ENCODE measurements around the gene PUS3. TPM values are rescaled to one million over a fixed set of nuclear protein-coding genes. Genes with fewer than 3 reads are reported as not detected.

The PUS3 gene
- total RNA-seq, 1 donor from 2014 or later = 9.7 TPM

- TF ChIP-seq CTCF (IDR thresholded peaks at IDR 0.05; ENCODE audit: unreplicated experiment) = no peak
- H3K4me1 Mint-ChIP-seq = peaks cover 9% of the 10 kb centered on the region
- no peak overlapping the region for H3K27ac Mint-ChIP-seq
- H3K9me3 Mint-ChIP-seq = no peaks in the 10 kb centered on the region
- H3K27me3 Mint-ChIP-seq (ENCODE audit: low read depth) = no peaks in the 10 kb centered on the region
- no peak for DNase-seq (ENCODE audit: low spot score in 2 of 2, unreplicated experiment in 2 of 2)
- H3K36me3 Mint-ChIP-seq = peaks cover 13% of the 10 kb centered on the region
- H3K4me3 Mint-ChIP-seq = no peak overlapping the region
Measured at GRCh38 chr11:125890447-125891100, 12.4 kb downstream of the PUS3 start.

GRCh38 chr11:125887373-125888324, 15.4 kb downstream of the PUS3 start, which contains the start of gene HYLS1:
Gene HYLS1 (plus strand): TSS chr11:125887668. CDS start chr11:125899369, 11,701 bp downstream.
- peak within 1 kb of the TSS; percentile 67 for H3K27ac Mint-ChIP-seq

GRCh38 chr11:125886997-125887372, 16.0 kb downstream of the PUS3 start:
- peaks cover 9% of the 10 kb centered on the region for H3K4me1 Mint-ChIP-seq

More at GRCh38 chr11:125887373-125888324, 15.4 kb downstream of the PUS3 start, which contains the start of gene HYLS1:
- peaks cover 9% of the 10 kb centered on the region for H3K4me1 Mint-ChIP-seq
- H3K9me3 Mint-ChIP-seq = no peaks in the 10 kb centered on the region
- H3K27me3 Mint-ChIP-seq (ENCODE audit: low read depth) = no peaks in the 10 kb centered on the region
- TF ChIP-seq CTCF (IDR thresholded peaks at IDR 0.05; ENCODE audit: unreplicated experiment) = no peak
- DNase-seq (ENCODE audit: low spot score in 2 of 2, unreplicated experiment in 2 of 2) = peak; percentile 66 to 86
- H3K36me3 Mint-ChIP-seq = no peaks in the 10 kb centered on the region
- H3K4me3 Mint-ChIP-seq = peak within 1 kb of the TSS; percentile 79

GRCh38 chr11:125883375-125883774, 19.6 kb downstream of the PUS3 start:
- Mint-ChIP-seq H3K27me3 (ENCODE audit: low read depth) (peaks cover 35% of the 10 kb centered on the region), H3K9me3 (no peaks in the 10 kb centered on the region), H3K27ac (no peak overlapping the region), H3K36me3 (no peaks in the 10 kb centered on the region), H3K4me3 (no peak overlapping the region), H3K4me1 (peaks cover 5% of the 10 kb centered on the region)
- TF ChIP-seq CTCF (IDR thresholded peaks at IDR 0.05; ENCODE audit: unreplicated experiment) = no peak
- DNase-seq (ENCODE audit: low spot score in 2 of 2, unreplicated experiment in 2 of 2) = no peak

More at GRCh38 chr11:125886997-125887372, 16.0 kb downstream of the PUS3 start:
- TF ChIP-seq CTCF (IDR thresholded peaks at IDR 0.05; ENCODE audit: unreplicated experiment) = no peak
- Mint-ChIP-seq H3K9me3 (no peaks in the 10 kb centered on the region), H3K27ac (peak overlapping the region; percentile 67), H3K27me3 (ENCODE audit: low read depth) (peaks cover 3% of the 10 kb centered on the region), H3K36me3 (no peaks in the 10 kb centered on the region), H3K4me3 (peak overlapping the region; percentile 79)
- no peak for DNase-seq (ENCODE audit: low spot score in 2 of 2, unreplicated experiment in 2 of 2)

GRCh38 chr11:125881291-125881690, 21.7 kb downstream of the PUS3 start:
- Mint-ChIP-seq H3K27me3 (ENCODE audit: low read depth) (peaks cover 37% of the 10 kb centered on the region), H3K9me3 (no peaks in the 10 kb centered on the region), H3K27ac (no peak overlapping the region), H3K4me1 (no peaks in the 10 kb centered on the region), H3K4me3 (no peak overlapping the region), H3K36me3 (no peaks in the 10 kb centered on the region)
- DNase-seq (ENCODE audit: low spot score in 2 of 2, unreplicated experiment in 2 of 2) = no peak
- no peak for TF ChIP-seq CTCF (IDR thresholded peaks at IDR 0.05; ENCODE audit: unreplicated experiment)

All from mesothelial cell of epicardium (in vitro differentiated cells).